Fibroblast of villous mesenchyme (primary cell): Measurements from ENCODE around the gene MAGEB17. TPM values are rescaled to one million over a fixed set of nuclear protein-coding genes. Genes with fewer than 3 reads are reported as not detected.

ENCODE experiments used
- DNase-seq: peaks from one replicate; pipeline ENCODE4 v3.0.0-alpha.2; 2010; ENCODE audit warnings: low read depth
- H3K4me3 ChIP-seq: 2 replicates; pipeline ENCODE4 v1.5.1; 2011; ENCODE audit warnings: low read depth, mild to moderate bottlenecking, low read length
- total RNA-seq: library from RNA; depleted of rRNA; stranded (reverse); fragments of >200 nt; gene quantifications from 2 replicates; pipeline ENCODE4 v1.2.3, GENCODE V29; 2012
- TF ChIP-seq, protein P1 (sequence below): IDR thresholded peaks from 2 replicates; pipeline ENCODE4 v1.5.1; 2012; ENCODE audit warnings: low read depth, mild to moderate bottlenecking, low read length; ENCODE audit not compliant: insufficient read depth

Gene MAGEB17
- total RNA-seq, 1 donor: not detected

DNA sequence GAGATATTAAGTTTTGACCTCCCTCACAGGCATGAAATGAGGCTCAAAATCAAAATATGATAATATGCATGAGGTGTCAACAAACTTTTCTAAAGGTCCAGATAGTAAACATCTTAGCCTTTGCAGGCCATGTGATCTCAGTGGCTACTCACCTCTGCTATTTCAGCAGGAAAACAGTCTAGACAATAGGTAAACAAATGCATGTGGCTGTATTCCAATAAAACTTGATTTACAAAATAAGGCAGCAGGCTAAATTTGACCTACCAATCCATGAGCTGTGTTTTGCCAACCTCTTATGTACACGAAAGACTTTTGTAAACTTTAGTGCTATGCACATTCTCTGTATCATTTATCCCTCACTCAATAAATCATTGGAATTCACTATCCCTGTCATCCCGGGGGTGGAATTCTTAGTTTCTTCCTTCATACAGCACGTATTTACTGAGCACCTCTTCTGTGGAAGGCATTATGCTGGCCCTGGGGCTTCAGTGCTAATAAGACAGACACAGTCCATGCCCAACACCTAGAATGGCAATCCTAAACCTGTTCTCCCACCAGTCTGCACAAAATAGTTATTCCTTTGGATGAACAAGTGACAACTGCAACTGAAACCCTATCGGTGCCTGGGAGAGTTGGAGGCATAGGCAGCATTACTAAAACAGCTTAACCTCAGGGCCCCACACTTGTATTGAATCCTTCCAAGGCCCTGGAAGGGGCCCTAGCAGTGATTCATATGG, 19.9 kb downstream of the MAGEB17 start:
- DNase-seq: peak; percentile 5
- TF ChIP-seq, protein P1, sequence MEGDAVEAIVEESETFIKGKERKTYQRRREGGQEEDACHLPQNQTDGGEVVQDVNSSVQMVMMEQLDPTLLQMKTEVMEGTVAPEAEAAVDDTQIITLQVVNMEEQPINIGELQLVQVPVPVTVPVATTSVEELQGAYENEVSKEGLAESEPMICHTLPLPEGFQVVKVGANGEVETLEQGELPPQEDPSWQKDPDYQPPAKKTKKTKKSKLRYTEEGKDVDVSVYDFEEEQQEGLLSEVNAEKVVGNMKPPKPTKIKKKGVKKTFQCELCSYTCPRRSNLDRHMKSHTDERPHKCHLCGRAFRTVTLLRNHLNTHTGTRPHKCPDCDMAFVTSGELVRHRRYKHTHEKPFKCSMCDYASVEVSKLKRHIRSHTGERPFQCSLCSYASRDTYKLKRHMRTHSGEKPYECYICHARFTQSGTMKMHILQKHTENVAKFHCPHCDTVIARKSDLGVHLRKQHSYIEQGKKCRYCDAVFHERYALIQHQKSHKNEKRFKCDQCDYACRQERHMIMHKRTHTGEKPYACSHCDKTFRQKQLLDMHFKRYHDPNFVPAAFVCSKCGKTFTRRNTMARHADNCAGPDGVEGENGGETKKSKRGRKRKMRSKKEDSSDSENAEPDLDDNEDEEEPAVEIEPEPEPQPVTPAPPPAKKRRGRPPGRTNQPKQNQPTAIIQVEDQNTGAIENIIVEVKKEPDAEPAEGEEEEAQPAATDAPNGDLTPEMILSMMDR: no peak
- H3K4me3 ChIP-seq: no peak overlapping the region

DNA sequence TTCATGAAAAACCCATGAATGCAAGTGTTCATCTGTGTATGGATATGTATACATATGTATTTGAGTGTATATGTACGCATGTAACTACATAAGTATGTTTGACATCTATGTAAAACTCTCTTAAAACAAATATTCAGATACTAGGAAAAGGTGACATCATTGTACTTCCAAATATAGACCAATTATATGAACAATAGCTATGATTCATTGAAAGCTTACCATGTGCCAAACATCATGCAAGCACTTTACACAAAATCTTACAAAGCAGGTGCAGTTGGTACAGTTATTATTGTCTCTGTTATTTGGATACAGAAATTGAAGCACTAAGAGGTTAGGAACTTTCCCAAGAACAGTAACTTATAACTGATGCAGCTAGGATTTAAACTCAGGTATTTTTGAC, 21.4 kb downstream of the MAGEB17 start:
- H3K4me3 ChIP-seq: no peak overlapping the region
- no peak for DNase-seq
- TF ChIP-seq, protein P1: no peak

DNA sequence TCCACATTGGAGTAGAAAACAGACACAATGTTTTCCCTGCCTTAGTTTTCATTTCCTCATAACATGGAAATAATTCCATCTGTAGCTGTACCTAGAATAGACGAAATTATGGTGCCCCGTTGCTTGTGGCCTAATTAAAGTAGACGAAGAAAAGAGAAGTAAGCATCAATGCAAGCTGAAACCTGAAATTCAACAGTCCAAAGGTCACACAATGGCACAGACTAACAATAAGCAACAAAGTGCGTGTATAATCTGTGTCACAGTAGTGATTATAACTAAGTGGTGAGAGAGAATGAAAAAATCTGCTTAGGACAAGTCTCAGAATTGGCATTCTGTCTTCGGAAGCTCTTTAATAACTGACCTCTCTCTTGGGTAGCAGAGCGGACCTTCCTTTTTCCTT, 24.3 kb downstream of the MAGEB17 start:
- H3K4me3 ChIP-seq: no peak overlapping the region
- no peak for DNase-seq
- TF ChIP-seq, protein P1: no peak

DNA sequence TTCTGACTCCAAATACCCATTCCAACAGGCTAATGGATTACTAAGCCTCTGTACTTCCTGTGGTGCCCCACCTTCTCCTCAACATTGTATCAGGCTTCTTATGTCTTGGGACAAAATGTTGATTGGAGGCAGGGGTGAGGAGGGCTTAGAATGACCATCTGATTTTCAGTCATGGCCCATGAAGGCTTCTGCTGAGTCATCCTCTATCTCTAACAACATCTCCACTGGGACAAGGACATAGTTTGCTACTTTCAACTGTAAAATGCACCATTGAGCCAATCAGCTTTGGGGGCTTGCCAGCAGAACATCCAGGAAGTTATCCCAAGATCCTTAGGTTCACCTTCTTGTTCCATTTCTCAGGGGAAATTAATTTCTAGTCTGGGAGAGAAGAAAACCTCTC, 29.5 kb downstream of the MAGEB17 start:
- H3K4me3 ChIP-seq: no peak overlapping the region
- no peak for DNase-seq
- TF ChIP-seq, protein P1: no peak

DNA sequence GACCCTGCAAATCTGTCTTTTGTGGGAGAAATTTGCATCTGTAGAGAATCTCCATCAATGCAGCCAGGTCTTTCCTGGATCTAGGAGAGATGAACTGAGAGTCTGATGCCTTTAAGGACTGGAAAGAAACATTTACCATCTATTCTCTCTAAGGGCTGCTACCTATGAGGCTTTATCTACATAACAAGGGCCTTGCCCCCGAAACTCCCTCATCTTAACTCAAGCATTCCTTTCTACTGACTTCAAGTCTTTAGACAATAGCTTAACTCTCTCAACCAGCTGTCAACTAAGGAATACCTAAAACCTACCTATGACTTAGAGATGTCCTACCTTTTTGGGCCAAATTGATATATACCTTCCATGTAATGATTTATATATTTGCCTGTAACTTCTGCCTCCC, 32.1 kb downstream of the MAGEB17 start:
- no peak for DNase-seq
- TF ChIP-seq, protein P1: no peak
- no peak overlapping the region for H3K4me3 ChIP-seq

DNA sequence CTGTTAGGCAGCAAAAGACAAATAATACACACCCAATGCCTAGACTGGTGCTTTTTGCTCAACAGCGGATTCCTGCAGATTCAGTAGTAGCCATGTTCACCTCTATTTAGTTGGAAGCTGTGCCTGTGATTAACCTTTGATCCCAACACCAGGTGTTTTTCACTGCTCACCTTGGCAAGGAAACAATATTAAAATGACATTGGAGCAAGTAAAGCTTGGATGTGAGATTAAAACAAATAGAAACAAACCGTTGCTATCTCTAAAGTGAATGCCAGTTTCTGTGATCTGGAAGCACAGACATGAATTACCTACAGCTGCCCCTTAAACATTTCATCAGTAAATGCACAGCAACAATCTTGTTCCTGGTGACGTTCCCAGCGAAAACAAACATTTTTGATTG, 35.7 kb downstream of the MAGEB17 start:
- TF ChIP-seq, protein P1: no peak
- no peak for DNase-seq
- H3K4me3 ChIP-seq: no peak overlapping the region

DNA sequence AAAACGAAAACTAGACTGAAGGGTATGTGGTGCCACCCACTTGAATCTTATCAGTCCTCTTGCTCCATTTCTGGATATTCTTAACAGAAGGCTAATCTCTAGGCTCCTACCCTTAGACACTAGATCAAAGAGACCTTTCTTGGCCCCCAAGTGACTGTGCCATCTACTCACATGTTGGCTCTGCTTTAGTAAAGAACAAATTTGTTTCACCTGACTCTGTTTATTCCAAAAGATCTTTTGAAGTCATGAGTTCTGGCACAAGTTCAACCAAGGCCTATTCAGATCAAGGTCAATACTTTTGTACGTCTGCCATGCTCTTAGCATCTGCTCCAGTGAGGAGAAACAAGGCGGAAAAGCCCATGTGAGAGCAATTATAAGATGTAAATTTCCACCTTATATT, 37.3 kb downstream of the MAGEB17 start:
- no peak for DNase-seq
- no peak overlapping the region for H3K4me3 ChIP-seq
- TF ChIP-seq, protein P1: no peak
